Right ventricle myocardium inferior (tissue), 1 donor: Measurements from ENCODE around the gene MYH6. TPM values are rescaled to one million over a fixed set of nuclear protein-coding genes. Genes with fewer than 3 reads are reported as not detected.
"Not testable (repeated sequence)": the region's sequence is repeated elsewhere in the genome, so short reads cannot be mapped to it uniquely, and the experiment has no call there.

Experiments used
- ATAC-seq: fragments of 200-7000 bp; cut with Tn5 transposase; one replicate; pipeline ENCODE4 v1.9.1; 2020; ENCODE audit warnings: mild to moderate bottlenecking, moderate library complexity
- DNase-seq: peaks from one replicate; pipeline ENCODE4 v3.0.0; 2021; ENCODE audit errors: missing footprints
- intact Hi-C: fragments of 100-400 bp; cut with DNase I; formaldehyde crosslinking; loops from one replicate; pipeline ENCODE4 v1.11.0; 2022
- long read RNA-seq: library from polyadenylated mRNA; unstranded; transcript quantifications from one replicate; pipeline ENCODE4 v2.0.0, GENCODE V29; 2021
- total RNA-seq: library from RNA; stranded (reverse); fragmentation: NEBNext Ultra II Directional; extraction: Animal tissue kit (Norgen Biotek cat#: 25700); gene quantifications from one replicate; pipeline ENCODE4 v1.2.1, GENCODE V29; 2021
- donor health status: DM: no; HTN: yes; CAD: no; lungs with severe emphysema.

Gene MYH6
- 3,910 TPM for total RNA-seq
- long read RNA-seq, full-length matches to known transcripts = 2,002 of 5,057 reads
- long read RNA-seq, partial matches to known transcripts = 2,806 of 5,057 reads
- long read RNA-seq, other reads (novel, unspliced or antisense) = 249 of 5,057 reads

DNA sequence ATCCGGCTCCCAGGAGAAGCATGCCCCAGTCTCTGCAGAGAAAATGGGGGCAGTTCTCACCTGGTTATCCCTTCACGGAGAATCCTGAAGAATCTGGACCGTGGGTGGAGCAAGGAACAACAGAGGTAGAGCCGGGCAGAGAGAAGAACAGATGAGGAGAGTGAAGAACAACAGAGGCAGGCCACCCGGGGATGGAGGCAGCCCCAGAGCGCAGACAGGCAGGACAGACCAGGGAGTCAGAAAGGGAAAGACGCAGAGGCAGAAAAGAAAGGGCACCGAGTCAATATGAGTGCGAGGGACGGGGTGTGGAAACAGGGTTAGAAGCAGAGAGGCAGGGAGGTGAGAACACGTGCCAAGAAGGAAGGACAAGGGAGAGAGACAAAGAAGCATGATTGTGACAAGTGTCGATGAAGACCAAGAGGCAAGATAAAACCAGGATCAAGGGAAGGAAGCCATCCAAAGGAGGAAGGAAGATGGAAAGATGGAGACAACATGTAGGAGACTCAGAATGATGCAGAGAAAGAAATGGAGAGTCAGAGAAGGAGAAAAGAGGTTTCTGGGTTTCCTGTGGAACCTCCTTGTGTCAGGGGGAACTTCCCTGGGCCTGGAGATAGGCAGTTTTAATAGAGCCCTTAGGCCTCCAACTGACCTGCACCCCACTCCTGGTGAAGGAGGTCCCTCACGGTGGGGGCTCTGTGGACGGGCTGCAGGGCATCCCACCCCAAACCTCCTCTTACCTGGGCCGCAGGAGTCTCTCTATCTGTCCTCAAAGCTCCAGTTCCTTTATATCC, at the start of gene MYH6:
Gene MYH6 (minus strand): TSS at position 758 of the 791 bp plus-strand sequence. CDS start 1,050 bp downstream, outside the sequence.
- ATAC-seq (no peak), DNase-seq (peak; percentile 32)
- intact Hi-C loops = no loop called here

DNA sequence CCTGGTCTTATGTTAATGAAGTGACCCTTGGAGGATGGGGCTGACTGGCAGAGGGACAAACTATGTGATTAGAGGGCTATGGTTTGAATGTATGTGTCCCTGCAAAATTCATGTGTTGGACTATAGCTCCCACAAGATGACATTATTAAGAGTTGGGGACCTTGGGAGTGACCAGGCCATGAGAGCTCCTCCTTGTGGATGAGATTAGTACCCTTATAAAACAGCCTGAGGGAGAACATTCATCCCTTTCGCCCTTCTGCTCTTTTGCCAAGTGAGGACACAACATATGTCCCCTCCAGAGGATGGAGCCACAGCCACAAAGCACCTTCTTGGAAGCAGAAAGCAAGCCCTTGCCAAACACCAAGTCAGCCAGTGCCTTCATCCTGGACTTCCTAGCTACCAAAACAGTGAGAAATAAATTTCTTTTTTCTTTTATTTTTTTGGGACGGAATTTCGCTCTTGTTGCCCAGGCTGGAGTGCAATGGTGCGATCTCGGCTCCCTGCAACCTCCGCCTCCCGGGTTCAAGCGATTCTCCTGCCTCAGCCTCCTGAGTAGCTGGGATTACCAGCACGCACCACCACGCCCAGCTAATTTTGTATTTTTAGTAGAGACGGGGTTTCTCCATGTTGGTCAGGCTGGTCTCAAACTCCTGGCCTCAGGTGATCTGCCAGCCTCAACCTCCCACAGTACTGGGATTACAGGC, 49.0 kb upstream of the MYH6 start:
- DNase-seq, intact Hi-C loops: not testable (repeated sequence)
- peak; percentile 64 for ATAC-seq

DNA sequence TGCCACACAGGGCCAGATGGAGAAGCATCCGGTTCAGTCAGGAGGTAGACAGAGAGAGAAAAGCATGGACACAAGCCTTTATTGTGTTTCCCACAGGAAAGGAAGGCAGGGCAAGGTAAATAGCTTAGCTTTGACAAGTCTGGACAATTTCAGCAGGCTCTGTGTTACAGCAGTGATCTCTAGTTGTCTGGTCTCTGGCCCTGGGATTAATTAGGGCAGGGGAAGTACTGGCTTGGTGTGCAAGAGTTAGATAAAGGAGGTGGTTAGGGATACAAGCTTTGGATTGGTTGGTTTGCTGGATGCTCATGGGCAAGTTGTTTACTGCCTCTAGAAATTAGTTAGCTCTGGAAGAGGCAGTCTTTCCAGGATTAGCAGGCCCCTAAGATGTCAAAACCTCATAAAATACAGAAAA, 46.4 kb upstream of the MYH6 start:
- ATAC-seq (no peak), DNase-seq (no peak)
- intact Hi-C loops = no loop called here

DNA sequence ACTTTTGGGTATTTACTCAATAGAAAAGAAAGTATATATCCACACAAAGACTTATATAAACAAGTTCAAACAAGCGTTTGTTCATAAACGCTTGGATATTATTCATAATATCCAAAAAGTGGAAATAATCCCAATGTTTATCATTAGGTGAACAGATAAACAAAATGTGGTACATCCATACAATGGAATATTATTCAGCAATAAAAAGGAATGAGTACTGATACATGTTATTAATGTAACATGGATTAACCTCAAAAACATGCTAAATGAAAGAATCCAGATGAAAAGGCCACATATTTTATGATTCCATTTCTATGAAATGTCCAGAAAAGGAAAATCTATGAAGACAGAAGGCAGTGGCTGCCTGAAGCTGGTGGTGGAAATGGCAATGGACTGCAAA, 44.2 kb upstream of the MYH6 start:
- intact Hi-C loops = no loop called here
- no peak for ATAC-seq
- no peak for DNase-seq

DNA sequence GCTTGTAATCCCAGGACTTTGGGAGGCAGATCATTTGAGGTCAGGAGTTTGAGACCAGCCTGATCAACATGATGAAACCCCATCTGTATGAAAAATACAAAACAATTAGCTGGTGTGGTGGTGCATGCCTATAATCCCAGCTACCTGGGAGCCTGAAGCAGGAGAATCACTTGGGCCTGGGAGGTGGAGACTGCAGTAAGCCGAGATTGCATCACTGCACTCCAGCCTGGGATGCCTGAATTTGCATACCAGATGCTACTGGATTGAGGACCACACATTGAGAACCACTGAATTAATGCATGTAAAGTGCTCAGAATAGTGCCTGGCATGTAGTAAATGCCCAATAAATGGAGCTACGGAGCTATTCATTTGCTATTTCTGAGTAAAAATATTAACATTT, 42.3 kb upstream of the MYH6 start:
- no peak for ATAC-seq
- intact Hi-C loops = no loop called here
- DNase-seq = no peak

DNA sequence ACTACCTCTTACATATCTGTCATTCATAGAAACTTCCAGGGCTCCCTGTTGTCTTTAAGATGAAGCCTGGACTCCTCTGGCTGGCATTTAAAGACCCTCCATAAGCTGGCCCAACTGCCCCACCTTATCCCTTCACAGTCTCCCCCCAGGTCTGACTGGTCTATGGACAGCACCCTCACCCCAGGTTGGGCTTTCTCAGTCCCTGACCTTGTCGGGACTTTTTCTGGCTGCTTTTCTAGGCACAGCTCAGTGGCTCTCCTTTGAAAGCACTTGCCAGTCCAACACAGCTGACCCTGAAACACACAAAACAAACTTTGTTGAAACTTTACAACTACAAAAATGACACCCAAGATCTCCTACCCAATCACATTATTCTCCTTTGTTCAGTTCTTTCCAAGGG, 41.2 kb upstream of the MYH6 start:
- ATAC-seq = no peak

DNA sequence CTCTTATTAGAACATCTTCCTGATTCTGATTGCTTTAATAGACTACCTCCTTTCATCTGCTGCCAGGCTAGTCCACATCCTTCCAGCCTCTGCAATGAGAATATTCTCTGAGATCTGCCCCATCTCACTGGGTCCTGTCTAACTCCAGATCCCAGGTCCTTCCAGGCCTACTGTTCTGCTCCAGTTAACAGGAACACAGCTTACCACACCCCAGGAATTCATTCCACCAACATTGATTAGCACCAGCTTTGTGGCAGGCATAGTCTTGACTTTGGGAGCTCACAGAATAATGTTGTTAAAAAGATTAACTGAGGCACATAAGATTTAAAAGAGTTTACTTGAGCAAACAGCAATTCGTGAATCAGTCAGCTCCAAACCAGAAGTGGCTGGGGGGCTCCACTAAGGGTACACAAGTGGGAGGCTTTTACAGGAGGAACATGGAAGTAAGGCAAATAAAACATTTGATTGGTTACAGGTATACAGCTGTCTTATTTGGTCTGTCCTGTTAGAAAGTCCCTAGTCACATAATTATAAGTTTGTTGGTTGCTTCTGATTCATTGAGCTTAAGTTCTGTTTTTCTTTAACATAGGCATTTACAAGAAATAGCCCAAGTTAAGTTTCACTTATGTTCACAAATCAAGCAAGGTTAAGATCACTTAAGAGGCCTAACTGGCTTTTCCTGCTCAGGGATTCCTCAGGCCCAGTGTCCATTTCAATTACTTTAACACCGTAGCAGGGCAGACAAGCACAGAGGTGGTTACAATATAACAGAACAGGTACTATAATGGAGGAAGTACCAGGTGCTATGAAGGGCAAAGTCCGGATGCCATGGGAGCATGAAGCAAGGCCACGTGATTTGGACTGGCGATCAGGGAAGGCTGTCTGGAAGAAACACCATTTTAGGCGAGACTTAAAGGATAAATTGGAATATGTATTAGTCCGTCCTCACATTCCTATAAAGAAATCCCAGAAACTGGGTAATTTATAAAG, 39.6 kb upstream of the MYH6 start:
- DNase-seq (no peak), ATAC-seq (no peak)
- intact Hi-C loops = loop anchor here (5.0 kb wide), 1 partner anchor 120 kb away; no protein-coding TSS in a partner anchor

More for the DNA sequence above, 41.2 kb upstream of the MYH6 start:
- intact Hi-C loops = loop anchor here (5.0 kb wide), 1 partner anchor 122 kb away; no protein-coding TSS in a partner anchor
- DNase-seq = no peak

DNA sequence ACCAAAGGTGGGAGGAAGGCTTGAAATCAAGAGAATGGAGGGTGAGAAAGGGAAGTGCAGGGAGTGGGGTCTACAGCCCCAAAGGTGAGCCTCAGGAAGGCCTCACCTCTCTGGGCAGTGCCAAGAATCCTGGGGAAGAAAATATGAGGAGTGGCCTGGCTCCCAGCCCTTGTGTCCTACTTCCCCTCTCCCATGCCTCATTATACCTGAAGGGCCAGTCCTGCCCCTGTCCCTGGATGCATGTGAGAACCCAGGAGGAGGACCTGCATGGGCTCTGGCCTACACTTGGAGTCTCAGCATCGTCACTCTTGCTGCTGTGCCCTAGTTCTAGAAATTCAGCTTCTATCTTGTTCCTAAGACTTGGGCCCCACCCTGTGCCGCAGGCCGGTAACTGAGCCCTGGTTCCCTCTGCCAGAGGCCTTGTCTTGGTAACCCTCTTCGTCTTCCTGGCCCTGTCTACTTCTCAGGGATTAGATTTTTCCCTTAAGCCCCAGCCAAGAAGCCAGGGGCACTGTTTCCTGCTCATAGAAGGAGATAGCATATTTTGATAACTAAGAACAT, 38.3 kb upstream of the MYH6 start:
- intact Hi-C loops = loop anchor here (5.0 kb wide), 1 partner anchor 119 kb away; no protein-coding TSS in a partner anchor
- DNase-seq (no peak), ATAC-seq (peak; percentile 27)

DNA sequence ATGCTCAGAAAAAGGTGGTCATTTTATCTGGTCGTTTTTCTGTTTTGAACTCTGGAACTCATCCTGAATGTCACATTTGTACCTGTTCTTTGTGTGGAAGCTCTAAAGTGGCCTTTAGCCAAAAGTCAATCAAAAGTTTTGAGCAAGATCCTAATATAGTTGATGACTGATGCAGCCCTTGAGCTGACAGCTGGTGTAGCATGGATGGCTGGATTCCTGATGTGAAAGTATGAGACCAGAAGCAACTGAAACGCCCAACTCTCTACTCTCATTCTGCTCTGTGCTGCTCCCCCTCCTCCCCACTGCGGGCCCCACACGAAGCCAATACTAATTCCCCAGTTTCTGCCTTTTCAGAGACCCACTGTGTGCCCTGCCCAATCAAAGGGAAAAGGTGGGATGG, 37.7 kb upstream of the MYH6 start:
- intact Hi-C loops = loop anchor here (5.0 kb wide), 1 partner anchor 118 kb away; no protein-coding TSS in a partner anchor
- ATAC-seq = no peak
- no peak for DNase-seq

DNA sequence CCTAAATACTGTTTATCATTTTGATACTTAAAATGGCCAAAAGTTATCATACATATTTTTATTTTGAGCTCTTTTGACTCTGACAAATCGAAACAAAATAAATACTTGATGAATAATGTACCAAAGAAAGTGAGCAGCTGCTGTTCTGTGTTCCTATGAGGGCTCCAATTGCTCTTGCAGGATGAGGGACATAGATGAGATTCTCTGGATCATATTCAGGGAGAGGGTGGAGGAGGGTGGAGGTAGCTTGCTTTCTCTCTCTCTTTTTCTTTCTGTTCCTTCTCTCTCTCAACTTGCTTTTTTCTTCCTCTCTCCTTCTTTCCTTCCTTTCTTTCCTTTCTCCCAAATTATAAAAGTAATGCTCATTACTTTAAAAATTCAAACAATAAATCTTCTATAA, 36.2 kb upstream of the MYH6 start:
- peak; percentile 40 for ATAC-seq
- no peak for DNase-seq
- intact Hi-C loops = no loop called here

DNA sequence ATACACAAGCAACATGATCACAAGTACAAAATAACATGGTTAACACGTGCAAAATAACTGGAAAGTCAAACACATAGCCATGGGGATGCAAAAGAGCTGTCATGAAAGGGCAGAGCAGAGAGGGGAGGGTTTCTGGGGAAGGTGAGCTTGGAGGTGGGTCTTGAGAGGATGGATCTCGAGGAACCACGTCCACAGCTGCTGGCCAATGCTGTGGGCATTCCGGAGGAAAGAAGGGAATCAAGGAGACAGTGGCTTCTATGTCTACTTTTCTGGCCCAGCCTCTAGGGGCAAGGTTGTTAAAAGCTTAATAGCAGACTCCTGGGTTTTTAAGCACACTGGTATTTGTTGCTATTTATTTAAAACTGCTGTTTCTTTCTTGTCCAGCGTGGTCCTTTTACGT, 35.8 kb upstream of the MYH6 start:
- intact Hi-C loops = loop anchor here (1.0 kb wide), 1 partner anchor 9 kb away; the partner anchor contains the start of gene MYH7
- ATAC-seq (no peak), DNase-seq (no peak)

DNA sequence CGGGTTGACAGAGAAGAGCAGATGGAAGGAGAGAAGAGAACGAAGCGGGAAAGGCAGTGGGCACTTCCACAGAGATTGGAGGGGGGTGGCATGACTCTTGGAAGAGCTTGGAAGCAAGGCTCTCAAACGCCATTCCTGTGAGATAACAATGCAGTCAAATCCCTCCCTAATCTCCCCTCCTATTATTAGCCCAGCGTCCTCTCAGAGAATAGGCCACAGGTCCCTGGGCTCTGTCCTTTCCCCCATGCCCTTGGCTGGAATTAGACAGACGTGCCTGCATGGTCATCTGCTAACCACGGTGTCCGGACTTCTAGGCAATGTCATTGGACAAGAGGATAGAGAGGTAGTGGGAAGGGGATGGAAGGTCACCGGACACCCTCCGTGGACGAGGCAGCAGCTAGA, 35.3 kb upstream of the MYH6 start:
- peak; percentile 83 for ATAC-seq
- intact Hi-C loops = loop anchor here (1.0 kb wide), 1 partner anchor 8 kb away; the partner anchor contains the start of gene MYH7
- DNase-seq = no peak

DNA sequence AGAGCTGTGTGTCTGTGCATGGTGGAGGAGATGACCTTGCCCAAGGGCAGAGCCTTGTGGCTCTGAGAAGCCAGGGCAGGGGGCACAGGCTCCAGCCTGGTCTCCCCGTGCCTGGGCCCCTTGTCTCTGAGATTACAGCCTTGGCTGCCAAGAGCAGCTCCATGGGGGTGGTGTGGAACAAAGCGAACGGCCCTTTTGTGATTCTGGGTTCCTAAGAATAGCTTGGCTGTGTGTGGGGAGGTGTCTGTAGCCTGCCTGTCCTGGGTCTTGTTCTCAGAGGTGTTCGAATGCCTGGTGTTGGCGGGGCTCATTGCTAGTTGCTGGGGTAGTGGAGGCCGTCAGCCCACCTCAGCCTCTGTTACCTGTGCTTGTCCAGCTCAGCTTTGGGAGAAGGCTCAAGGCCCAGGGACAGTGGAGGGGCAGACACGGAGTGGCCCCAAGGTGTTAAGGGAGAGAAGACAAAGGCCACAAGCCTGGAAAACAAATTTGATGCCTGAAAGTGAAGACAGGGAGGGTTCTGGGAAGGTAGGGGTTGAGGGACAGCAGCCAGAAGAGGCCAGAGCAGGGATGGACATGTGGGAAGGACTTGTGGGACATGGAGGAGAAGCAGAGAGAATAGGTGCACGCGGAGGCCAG, 34.8 kb upstream of the MYH6 start:
- intact Hi-C loops = loop anchor here (1.0 kb wide), 2 partner anchors 8 to 34 kb away; partner anchors contain the start of gene MYH7
- peak; percentile 62 for ATAC-seq
- DNase-seq = no peak

DNA sequence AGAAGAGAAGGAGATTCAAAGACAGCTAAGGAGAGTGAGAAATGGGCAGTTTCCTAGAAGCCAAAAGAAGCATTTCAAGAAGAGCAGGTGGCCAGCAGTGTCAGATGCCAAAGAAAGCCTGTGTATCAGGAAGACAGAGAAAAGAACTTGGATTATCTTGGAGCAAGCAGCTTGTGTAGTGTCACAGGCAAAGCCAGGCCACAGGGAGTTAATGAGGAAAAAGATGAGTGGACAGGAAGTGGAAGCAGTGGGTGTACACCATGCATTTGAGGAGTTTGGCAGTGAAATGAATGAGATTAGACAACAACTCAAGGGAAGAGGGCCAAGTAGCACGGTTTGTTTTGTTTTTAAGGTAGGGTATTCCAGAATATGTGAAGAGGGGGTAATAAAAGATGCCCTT, 33.0 kb upstream of the MYH6 start:
- ATAC-seq = no peak
- no peak for DNase-seq
- intact Hi-C loops = no loop called here

DNA sequence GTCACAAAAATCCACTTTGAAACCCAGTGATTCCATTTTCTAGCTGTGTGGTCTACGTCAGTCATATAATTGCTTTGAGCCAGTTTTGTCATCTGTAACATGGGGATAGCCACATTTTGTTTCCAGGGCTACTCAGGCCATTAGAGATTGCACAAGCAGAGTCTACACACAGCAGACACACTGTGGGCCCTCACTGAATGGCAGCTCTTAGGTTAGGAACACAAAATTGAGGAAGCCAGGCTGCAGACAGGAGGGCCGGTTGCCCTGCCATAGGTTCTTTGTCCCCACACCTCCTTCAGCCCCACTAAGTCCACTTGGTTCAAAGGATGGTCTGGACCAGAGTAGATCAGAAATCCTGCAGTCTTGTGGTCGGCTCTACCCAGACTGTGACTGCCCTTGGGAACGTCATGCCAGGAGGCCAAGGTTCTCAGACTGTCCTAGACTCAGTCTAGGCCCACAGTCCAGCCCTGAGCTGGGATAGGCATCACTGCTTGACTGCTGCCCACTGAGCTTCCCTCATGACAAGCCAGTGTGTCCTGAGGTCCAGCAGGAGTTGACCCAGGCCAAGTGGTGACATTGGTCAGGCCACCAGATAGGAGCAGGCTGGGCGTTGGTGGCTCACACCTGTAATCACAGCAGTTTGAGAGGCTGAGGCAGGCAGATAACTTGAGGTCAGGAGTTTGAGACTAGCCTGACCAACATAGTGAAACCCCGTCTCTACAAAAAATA, 31.2 kb upstream of the MYH6 start:
- intact Hi-C loops = no loop called here
- no peak for DNase-seq
- no peak for ATAC-seq

DNA sequence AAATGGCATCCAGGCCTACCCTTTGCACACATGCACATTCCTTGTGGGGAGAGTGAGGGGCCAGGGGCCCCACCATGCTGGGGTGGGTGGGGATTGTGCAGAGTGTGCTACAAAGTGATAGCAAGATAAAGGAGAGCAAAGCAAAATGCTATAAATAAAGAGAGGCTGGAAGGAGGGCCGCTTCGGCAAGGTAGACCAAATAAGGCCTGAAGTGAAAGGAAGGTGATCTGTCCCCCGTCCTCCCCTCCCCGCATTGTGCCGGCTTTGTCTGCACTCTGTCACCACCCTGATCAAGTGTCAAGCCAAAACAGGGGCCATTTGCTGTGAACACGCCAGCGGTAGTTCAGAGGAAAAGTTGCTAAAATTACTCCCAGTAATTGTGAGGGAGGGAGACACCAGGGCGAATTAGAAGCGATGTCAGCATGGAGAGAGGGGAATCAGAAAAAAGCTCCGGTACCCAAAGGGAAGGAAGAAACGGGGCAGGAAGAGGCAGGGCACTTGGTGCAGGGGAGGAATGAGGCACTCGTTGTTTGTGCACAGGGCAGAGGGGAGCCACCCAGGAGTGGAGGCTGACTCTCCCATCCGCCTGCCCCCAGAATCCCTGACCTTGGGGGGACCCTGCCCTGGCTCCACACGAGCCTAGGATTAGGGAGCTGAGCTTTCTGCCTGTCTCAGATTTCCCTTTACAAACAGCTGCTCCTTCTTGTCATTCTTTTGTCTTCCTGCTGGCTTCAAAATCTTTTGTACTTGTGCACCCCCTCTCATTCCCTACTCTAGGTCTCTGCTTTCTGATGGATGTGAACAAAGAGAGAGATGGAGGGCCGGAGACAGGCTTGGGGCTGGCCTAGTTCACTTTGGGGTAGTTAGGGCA, 30.3 kb upstream of the MYH6 start:
- intact Hi-C loops = no loop called here
- DNase-seq = no peak
- ATAC-seq = peak; percentile 68
